SJSA1 (cell line): ENCODE data around the gene STXBP5. TPM values are rescaled to one million over a fixed set of nuclear protein-coding genes. Genes with fewer than 3 reads are reported as not detected.
A peak's percentile ranks its signal among the peaks of the same experiment; 100 is the strongest.
"Not testable (repeated sequence)": the region's sequence is repeated elsewhere in the genome, so short reads cannot be mapped to it uniquely, and the experiment has no call there.

Source experiments
- DNase-seq, 2 experiments: peaks; one replicate each; pipeline ENCODE4 v3.0.0-alpha.2; 2015 to 2020; ENCODE audit warnings: low spot score in 2 of 2, low read depth in 1 of 2
- H3K27ac ChIP-seq: fragments of 250-450 bp; sonication (Bioruptor Pico); 2 replicates; pipeline ENCODE4 v1.5.1; 2020; ENCODE audit warnings: mild to moderate bottlenecking, moderate library complexity
- H3K27me3 ChIP-seq: fragments of 250-450 bp; sonication (Bioruptor Pico); replicated peaks from 2 replicates; pipeline ENCODE4 v1.5.1; 2020; ENCODE audit warnings: mild to moderate bottlenecking, moderate library complexity
- H3K36me3 ChIP-seq: fragments of 250-450 bp; sonication (Bioruptor Pico); 2 replicates; pipeline ENCODE4 v1.5.1; 2020; ENCODE audit warnings: mild to moderate bottlenecking
- H3K4me1 ChIP-seq: fragments of 250-450 bp; sonication (Bioruptor Pico); replicated peaks from 2 replicates; pipeline ENCODE4 v1.6.1; 2021; ENCODE audit warnings: mild to moderate bottlenecking
- H3K4me3 ChIP-seq: fragments of 250-450 bp; sonication (Bioruptor Pico); 2 replicates; pipeline ENCODE4 v1.5.1; 2020; ENCODE audit warnings: mild to moderate bottlenecking
- H3K9me3 ChIP-seq: fragments of 250-450 bp; sonication (Bioruptor Pico); replicated peaks from 2 replicates; pipeline ENCODE4 v1.5.1; 2020; ENCODE audit warnings: mild to moderate bottlenecking
- total RNA-seq: library from RNA; depleted of rRNA; stranded (reverse); fragments of >200 nt; shearing (Covaris generic); gene quantifications from 2 replicates; pipeline ENCODE4 v1.2.3, GENCODE V29; 2014

STXBP5 gene
- total RNA-seq, 1 experiment from 2014 or later: 19.5 TPM

DNA sequence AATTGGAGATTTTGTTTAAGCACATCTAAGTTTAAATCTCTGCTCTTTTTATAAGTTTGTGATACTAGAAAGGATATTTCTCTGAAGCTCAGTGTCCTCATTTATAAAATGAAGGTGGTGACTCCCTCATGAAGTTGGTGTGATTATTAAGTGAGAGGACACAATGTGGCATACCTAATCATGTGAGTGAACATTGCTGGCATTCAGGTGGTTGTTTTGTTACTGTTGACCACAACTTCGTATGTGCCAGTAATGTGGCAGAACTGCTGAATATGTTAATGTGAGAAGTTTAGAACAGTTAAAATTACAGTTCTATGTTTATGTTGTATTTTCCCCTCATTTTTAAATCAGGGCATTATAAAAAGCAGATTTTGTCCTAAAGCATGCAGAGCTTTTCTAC is 127.2 kb downstream of the STXBP5 start:
- Histone ChIP-seq H3K4me3 (no peak overlapping the region), H3K4me1 (no peaks in the 10 kb centered on the region), H3K9me3 (no peaks in the 10 kb centered on the region), H3K27me3 (no peaks in the 10 kb centered on the region), H3K27ac (no peak overlapping the region), H3K36me3 (0 out of 2 replicates have a peak, but pooled peaks cover 3% of the 10 kb centered on the region)
- DNase-seq: no peak

DNA sequence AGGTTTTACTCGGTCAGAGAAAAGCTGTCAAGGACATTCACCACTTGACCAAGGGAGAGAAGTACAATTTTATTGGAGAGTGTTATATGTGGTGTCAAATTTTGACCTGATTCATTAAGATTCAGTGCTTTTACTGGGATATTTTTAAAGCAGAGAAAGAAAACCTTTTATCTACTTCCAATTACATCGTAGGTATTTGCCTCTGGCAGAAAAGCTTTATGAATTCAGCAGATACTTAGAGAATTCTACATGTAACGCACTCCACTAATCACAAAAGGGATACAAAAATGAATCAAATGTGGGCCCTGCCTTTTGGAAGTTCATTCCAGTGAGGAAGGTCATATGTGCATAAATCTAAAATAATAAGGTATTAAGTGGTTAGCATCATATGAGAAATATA is 133.7 kb downstream of the STXBP5 start:
- H3K4me1 ChIP-seq: no peaks in the 10 kb centered on the region
- H3K36me3 ChIP-seq: no peaks in the 10 kb centered on the region
- no peaks in the 10 kb centered on the region for H3K9me3 ChIP-seq
- H3K27me3 ChIP-seq: no peaks in the 10 kb centered on the region
- H3K27ac ChIP-seq: no peak overlapping the region
- no peak for DNase-seq
- no peak overlapping the region for H3K4me3 ChIP-seq

DNA sequence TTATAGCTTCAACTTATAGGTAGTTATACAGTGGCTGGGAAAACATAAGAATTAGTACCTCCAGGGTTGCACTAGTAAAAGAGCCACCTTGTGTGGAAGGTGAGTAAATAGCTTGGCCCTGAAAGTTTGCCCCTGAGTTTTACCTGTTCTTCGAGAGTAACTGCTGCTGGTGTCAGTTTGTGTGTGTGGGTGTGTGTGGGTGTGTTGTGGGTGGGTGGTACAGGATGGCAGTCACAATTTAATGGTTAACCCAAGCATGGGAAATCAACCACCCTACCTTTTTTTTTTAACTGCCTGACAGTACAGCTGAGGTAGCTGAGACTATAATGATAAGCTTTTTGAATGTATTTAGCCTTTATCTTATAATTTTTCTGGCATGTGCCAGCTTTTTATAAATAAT is 137.3 kb downstream of the STXBP5 start:
- Histone ChIP-seq H3K9me3 (no peaks in the 10 kb centered on the region), H3K36me3 (0 out of 2 replicates have a peak, but pooled peaks cover 4% of the 10 kb centered on the region), H3K27ac (no peak overlapping the region), H3K4me1 (no peaks in the 10 kb centered on the region), H3K4me3 (no peak overlapping the region), H3K27me3 (no peaks in the 10 kb centered on the region)
- no peak for DNase-seq

DNA sequence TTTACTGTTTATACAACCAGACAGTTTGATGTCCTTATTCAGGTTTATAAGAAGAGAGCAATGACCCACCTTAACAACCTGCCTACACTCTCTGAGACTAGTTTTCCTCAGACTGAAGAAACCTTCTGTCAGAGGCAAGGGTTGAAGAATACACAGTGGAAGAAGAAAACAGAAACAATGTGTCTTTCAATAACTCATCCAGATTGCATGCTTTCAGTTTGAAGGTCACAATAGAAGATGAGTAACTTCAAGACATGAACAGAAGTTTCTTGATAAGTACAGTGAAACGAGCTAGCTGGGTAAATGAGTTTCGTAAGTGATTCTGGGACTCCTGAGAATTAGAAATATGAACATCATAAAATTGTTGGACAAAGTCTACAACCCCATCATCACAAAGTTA is 141.7 kb downstream of the STXBP5 start:
- no peak overlapping the region for H3K4me3 ChIP-seq
- H3K4me1 ChIP-seq: no peaks in the 10 kb centered on the region
- DNase-seq: no peak
- no peaks in the 10 kb centered on the region for H3K9me3 ChIP-seq
- 0 out of 2 replicates have a peak, but pooled peaks cover 4% of the 10 kb centered on the region for H3K36me3 ChIP-seq
- no peaks in the 10 kb centered on the region for H3K27me3 ChIP-seq
- H3K27ac ChIP-seq: no peak overlapping the region

DNA sequence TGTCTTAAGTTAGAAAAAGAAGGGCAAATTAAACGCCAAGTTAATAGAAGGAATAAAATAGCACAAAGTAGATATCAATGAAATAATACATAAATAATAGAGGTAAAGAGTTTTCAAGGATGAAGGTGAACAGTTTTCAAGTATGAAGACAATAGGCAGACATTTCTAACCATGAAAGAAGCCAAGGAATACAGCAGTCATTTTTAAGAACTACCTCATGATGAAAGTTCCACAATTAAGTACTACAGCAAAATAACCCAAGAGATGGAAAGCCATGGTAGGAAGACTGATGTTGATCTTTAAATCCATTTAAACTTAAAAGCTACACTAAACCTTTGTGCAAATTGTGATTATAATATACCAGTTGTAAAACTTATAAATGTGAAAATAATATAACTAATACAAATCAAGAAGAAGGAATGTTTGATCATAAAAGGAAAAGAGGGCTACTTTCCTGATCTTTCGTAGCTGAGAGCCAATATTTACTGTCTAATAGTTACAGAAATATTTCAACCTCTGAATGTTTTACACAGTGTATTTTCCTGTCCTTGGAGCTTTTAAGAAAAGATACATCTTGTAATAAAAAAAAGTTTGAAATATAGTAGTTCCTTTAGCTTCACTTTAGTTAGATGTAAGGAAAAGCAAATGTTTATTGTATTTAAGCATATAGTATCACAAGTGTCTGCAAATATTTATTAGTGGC is 143.1 kb downstream of the STXBP5 start:
- Histone ChIP-seq H3K27ac (no peak overlapping the region), H3K36me3 (0 out of 2 replicates have a peak, but pooled peaks cover 4% of the 10 kb centered on the region), H3K4me3 (no peak overlapping the region), H3K9me3 (no peaks in the 10 kb centered on the region), H3K4me1 (no peaks in the 10 kb centered on the region), H3K27me3 (no peaks in the 10 kb centered on the region)
- DNase-seq: no peak

DNA sequence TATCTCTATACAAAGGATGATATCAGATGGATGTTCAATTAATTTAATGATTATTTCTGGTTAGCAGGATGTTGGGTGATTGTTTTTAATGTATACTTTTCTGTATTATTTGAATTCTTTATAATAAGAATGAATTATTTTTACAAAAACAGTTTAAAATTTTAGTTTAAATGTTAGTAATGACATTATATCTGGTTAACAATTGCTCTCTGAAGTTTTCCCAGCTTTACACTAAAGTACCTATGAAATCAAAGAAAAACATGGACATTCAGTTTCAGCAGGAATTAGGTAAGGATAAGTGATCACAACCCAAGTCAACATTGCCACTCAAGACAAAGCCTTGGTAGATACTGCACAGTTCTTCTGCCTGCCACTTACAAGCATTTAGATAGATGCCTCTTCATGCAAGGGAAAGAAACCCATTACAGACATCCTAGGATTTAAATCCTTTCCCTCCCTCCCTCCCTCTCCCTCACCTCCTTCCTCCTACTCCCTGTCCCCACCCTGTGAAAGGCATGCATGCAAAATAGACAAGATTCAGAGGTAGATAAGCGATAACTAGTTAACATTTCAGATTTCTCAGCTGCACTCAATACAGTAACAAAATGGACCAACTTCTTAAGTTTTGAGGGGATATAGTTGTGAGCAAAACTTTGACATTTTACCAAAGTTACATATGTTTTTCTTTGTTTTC is 143.8 kb downstream of the STXBP5 start:
- Histone ChIP-seq H3K4me1 (no peaks in the 10 kb centered on the region), H3K27me3 (no peaks in the 10 kb centered on the region)
- no peak for DNase-seq

DNA sequence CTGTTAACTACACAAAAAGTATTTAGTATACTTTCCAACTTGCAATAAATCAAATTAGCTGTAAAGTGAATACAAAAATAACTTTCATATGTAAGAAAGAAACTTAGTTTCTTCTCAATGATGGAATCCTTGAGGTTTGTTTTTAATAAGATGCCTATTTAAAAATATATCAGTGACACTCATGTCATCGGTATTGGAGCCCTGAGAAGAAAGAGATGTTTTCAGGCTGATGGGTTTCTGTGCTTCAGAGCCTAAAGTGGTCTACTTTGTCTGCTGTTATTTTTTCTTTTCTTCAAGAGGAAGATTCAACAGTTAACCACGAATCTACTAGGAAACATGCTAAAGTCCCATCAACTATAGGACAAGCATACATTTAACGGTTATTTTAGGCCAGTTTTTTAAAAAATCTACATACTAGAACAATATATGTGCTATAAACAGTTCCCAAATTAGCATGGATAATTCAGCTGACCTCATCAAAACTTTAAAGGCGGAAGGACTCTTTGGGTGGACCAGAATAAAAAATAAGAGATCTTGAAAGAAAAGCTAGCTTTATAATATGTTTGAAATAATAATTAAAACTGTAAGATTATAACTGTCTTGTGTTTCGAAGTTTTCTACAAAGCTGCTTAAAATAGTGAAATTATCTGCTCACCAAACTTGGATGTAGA is 157.2 kb downstream of the STXBP5 start:
- Histone ChIP-seq H3K4me1 (no peaks in the 10 kb centered on the region), H3K36me3 (peaks cover 9% of the 10 kb centered on the region; the same call in 1 of the 2 replicates), H3K9me3 (no peaks in the 10 kb centered on the region), H3K4me3 (no peak overlapping the region), H3K27me3 (no peaks in the 10 kb centered on the region), H3K27ac (no peak overlapping the region)
- DNase-seq: no peak

More for the DNA sequence above, 143.8 kb downstream of the STXBP5 start:
- Histone ChIP-seq H3K27ac (no peak overlapping the region), H3K4me3 (no peak overlapping the region), H3K36me3 (0 out of 2 replicates have a peak, but pooled peaks cover 4% of the 10 kb centered on the region), H3K9me3 (no peaks in the 10 kb centered on the region)

DNA sequence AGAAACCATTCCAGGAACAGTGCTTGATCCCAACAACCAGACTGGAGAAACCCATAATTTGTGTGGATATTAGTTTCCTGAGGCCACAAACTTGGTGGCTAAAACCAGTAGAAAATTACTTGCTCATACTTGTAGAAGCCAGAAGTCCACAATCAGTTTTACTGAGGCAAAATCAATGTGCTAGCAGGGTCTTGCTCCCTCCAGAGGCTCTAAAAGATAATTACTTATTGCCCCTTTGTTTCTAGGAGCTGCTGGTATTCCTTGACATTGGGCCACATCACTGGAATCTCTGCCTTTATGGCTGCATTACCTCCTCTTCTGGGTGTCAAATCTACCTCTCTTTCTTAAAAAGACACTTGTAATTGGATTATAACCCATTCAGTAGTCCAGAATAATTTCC is 162.1 kb downstream of the STXBP5 start:
- Histone ChIP-seq H3K27me3 (no peaks in the 10 kb centered on the region), H3K36me3 (peaks cover 6% of the 10 kb centered on the region; the same call in 1 of the 2 replicates), H3K4me1 (no peaks in the 10 kb centered on the region), H3K4me3 (no peak overlapping the region), H3K27ac (no peak overlapping the region), H3K9me3 (no peaks in the 10 kb centered on the region)
- DNase-seq: no peak

DNA sequence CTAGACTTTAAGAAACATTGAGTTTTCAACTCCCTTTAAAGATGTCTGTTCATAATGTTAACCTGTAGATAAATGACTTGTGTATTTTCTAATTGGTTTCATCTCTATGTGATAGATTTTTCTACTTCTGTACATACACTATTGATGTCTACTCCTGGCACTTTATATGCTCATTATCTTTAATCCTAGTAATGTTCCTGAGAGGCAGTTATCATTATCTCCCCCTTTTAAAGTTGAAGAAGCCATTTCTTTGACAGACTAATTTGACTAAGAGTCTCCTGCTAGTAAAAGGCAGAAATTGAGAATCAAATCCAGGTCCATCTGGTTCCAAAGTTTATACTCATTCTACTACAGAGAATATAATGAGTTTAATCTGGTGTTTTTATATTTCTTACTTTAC is 167.1 kb downstream of the STXBP5 start:
- H3K27ac ChIP-seq: no peak overlapping the region
- H3K4me1 ChIP-seq: no peaks in the 10 kb centered on the region
- DNase-seq: no peak
- no peaks in the 10 kb centered on the region for H3K36me3 ChIP-seq
- H3K9me3 ChIP-seq: no peaks in the 10 kb centered on the region
- H3K4me3 ChIP-seq: no peak overlapping the region
- H3K27me3 ChIP-seq: no peaks in the 10 kb centered on the region

DNA sequence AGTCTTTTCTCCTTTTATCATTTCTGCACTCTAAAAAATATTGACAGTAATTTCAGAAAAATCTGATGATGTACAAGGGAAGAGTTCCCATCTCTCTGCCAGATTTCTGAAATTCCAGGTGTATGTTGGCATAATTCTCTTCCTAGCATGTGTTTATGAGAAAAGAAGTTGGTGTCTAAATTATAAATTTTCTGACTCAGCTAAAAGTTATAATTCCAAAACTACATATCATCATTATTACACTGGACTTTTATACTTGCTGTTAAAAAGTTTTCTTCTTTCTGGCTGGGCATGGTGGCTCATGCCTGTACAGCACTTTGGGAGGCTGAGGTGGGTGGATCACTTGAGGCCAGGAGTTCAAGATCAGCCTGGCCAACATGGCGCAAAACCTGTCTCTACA is 168.6 kb downstream of the STXBP5 start:
- Histone ChIP-seq H3K27me3 (no peaks in the 10 kb centered on the region), H3K4me3 (no peak overlapping the region)

DNA sequence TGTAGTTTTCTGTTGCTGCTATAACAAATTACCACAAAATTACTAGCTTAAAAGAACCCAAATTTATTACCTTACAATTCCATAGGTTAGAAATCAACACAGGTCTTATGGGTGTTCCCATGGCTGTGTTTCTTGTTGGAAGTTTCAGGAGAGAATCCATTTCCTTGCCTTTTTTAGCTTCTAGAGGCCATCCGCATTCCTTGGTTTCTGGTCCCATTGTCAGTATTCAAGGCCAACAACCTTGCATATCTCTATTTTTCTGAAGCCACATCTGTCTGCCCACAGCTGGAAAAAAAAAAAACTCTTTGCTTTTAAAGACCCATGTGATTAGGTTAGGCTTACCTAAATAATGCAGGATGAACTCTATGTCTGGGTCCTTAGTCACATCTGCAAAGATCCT is 174.6 kb downstream of the STXBP5 start:
- Histone ChIP-seq H3K9me3 (no peaks in the 10 kb centered on the region), H3K27ac (no peak overlapping the region), H3K27me3 (no peaks in the 10 kb centered on the region), H3K4me3 (no peak overlapping the region), H3K36me3 (peaks cover 13% of the 10 kb centered on the region), H3K4me1 (no peaks in the 10 kb centered on the region)
- no peak for DNase-seq

More for the DNA sequence above, 168.6 kb downstream of the STXBP5 start:
- Histone ChIP-seq H3K36me3 (no peaks in the 10 kb centered on the region), H3K4me1 (no peaks in the 10 kb centered on the region), H3K27ac (no peak overlapping the region), H3K9me3 (no peaks in the 10 kb centered on the region)
- no peak for DNase-seq

DNA sequence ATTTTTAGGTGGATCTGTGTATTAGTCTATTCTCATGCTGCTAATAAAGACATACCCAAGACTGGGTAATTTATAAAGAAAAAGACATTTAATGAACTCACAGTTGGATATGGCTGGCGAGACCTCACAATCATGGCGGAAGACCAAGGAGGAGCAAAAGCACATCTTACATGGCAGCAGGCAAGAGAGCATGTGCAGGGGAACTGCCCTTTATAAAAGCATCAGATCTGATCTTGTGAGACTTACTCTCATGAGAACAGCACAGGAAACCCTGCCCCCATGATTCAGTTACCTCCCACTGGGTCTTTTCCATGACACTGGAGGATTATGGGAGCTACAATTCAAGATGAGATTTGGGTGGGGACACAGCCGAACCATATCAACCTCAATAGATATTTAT is 176.6 kb downstream of the STXBP5 start:
- H3K4me3 ChIP-seq, H3K9me3 ChIP-seq, H3K4me1 ChIP-seq, H3K27ac ChIP-seq, H3K27me3 ChIP-seq, DNase-seq: not testable (repeated sequence)
- peaks cover 16% of the 10 kb centered on the region for H3K36me3 ChIP-seq

DNA sequence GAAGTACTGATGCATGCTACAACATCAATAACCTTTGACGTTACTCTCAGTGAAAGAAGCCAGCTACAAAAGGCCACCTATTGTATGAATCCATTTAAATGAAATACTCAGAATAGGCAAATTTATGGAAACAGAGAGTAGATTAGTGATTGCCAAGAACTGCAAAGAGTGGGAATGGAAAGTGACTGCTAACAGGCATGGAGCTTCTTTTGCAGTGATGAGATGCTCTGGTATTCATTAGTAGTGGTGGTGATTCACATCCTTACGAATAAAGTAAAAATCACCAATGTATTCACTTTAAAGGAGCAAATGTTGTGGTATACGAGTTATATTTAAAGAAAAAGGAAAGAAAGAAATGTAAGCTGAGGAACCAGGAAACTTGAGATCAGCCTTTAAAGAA is 177.5 kb downstream of the STXBP5 start:
- Histone ChIP-seq H3K4me3 (no peak overlapping the region), H3K36me3 (peaks cover 16% of the 10 kb centered on the region), H3K27me3 (no peaks in the 10 kb centered on the region), H3K4me1 (no peaks in the 10 kb centered on the region), H3K27ac (no peak overlapping the region), H3K9me3 (no peaks in the 10 kb centered on the region)
- DNase-seq: no peak

DNA sequence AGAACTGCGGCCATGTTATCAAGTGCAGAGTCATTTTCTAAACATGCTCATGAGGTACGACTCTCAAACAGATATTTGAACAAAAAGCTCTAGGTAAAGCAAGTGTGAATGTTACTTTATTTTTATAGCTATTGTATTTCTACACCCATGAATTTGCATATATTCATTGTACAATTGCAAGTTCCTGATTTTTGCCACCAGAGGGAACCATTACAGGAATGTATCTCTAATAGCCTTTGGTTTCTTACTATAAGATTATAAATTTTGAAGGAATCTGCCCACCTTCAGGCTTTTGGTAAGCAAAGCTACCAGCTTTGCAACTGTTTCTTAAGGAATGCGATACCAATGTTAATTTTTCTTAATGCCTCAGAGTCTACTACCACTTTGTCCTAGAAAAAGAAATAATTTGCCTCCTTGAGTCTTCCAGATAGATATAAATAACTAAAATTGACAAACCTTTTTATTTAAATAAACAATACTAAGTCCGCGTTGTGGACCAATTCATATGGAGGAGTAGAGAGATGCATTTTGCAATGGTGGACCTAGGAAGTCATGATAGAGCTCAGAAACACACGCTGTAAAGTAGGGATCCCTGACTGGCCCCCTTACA is 178.8 kb downstream of the STXBP5 start:
- H3K4me1 ChIP-seq: no peaks in the 10 kb centered on the region
- no peak overlapping the region for H3K27ac ChIP-seq
- no peaks in the 10 kb centered on the region for H3K27me3 ChIP-seq
- H3K36me3 ChIP-seq: peaks cover 16% of the 10 kb centered on the region
- no peaks in the 10 kb centered on the region for H3K9me3 ChIP-seq
- no peak overlapping the region for H3K4me3 ChIP-seq
- peak in 1 of 2 experiments; percentile 42 for DNase-seq
